Endothelial cell of umbilical vein (primary cell): ENCODE data around the gene SNU13. TPM values are rescaled to one million over a fixed set of nuclear protein-coding genes. Genes with fewer than 3 reads are reported as not detected.
"Not testable (repeated sequence)": the region's sequence is repeated elsewhere in the genome, so short reads cannot be mapped to it uniquely, and the experiment has no call there.

Source experiments
- BruUV-seq: library from RNA; stranded (reverse); fragments of 400-500 nt; replicated peaks from 2 replicates; lab custom pipeline; 2021; lab: Mats Ljungman, UMichigan
- CTCF ChIA-PET: fragments of 300-600, 350-600 bp; sonication (Branson Sonifier 250); formaldehyde crosslinking; loops from one replicate; lab custom pipeline; 2021; ENCODE audit warnings: antibody characterized with exemption, inconsistent platforms; lab: Charles Lee
- POLR2A ChIA-PET: fragments of 300-600, 350-600 bp; sonication (Branson Sonifier 250); formaldehyde crosslinking; loops from one replicate; lab custom pipeline; 2021; ENCODE audit warnings: antibody characterized with exemption, inconsistent platforms; lab: Charles Lee
- DNase-seq: peaks from one replicate; pipeline ENCODE4 v3.0.0-alpha.2; 2011; ENCODE audit warnings: low read depth, low spot score
- FAIRE-seq: peaks from 2 replicates; lab custom pipeline; 2011; peaks lifted over from hg19 to GRCh38; lab: Jason Lieb, UNC
- H2AFZ ChIP-seq: 2 replicates; pipeline ENCODE4 v1.6.0; 2012; ENCODE audit warnings: low read depth, low read length, control low read depth, inconsistent platforms
- H3K27ac ChIP-seq: 2 replicates; pipeline ENCODE4 v1.5.1; 2011; ENCODE audit warnings: low read depth, mild to moderate bottlenecking, control low read depth, low read length, moderate library complexity; ENCODE audit not compliant: insufficient read depth
- H3K27me3 ChIP-seq, 2 experiments: 2 replicates each; pipeline versions ENCODE4 v1.6.0 to v1.6.1; 2011; ENCODE audit warnings: low read length in 2 of 2, mixed read lengths in 1 of 2; ENCODE audit not compliant: control insufficient read depth in 2 of 2, insufficient read depth in 2 of 2
- H3K36me3 ChIP-seq, 2 experiments: 2 replicates in 1 of 2; 3 replicates in 1 of 2; pipeline ENCODE4 v1.5.1; 2011; ENCODE audit warnings: low read length in 2 of 2, mild to moderate bottlenecking in 1 of 2, moderate library complexity in 1 of 2; ENCODE audit not compliant: control insufficient read depth in 2 of 2, insufficient read depth in 2 of 2; ENCODE audit errors: extremely low read depth in 1 of 2
- H3K4me1 ChIP-seq: 3 replicates; pipeline ENCODE4 v1.5.1; 2011; ENCODE audit warnings: mild to moderate bottlenecking, low read length; ENCODE audit not compliant: control insufficient read depth, insufficient read depth; ENCODE audit errors: extremely low read depth
- H3K4me2 ChIP-seq: 2 replicates; pipeline ENCODE4 v1.6.1; 2011; ENCODE audit warnings: low read length, control low read depth, mixed read lengths; ENCODE audit not compliant: insufficient read depth
- H3K4me3 ChIP-seq, 3 experiments: fragments of 200-600 bp in 1 of 3; sonication (generic), shearing (Covaris generic) in 1 of 3; replicated peaks in 1 of 3; 2 replicates each; pipeline ENCODE4 v1.5.1; 2011 to 2016; ENCODE audit warnings: control low read depth in 3 of 3, low read length in 3 of 3, mild to moderate bottlenecking in 2 of 3, inconsistent platforms in 1 of 3, low read depth in 1 of 3, moderate library complexity in 1 of 3; ENCODE audit not compliant: insufficient read depth in 1 of 3
- H3K79me2 ChIP-seq: 2 replicates; pipeline ENCODE4 v1.6.0; 2012; ENCODE audit warnings: low read length, inconsistent platforms; ENCODE audit not compliant: control insufficient read depth, insufficient read depth
- H3K9ac ChIP-seq: replicated peaks from 2 replicates; pipeline ENCODE3; 2011; ENCODE audit warnings: low read length, control low read depth; ENCODE audit not compliant: insufficient read depth; ENCODE audit errors: extremely low read depth
- H3K9me1 ChIP-seq: replicated peaks from 3 replicates; pipeline ENCODE4 v1.6.0; 2011; ENCODE audit warnings: mild to moderate bottlenecking, low read length; ENCODE audit not compliant: control insufficient read depth, insufficient read depth; ENCODE audit errors: extremely low read depth
- H3K9me3 ChIP-seq: replicated peaks from 2 replicates; pipeline ENCODE4 v1.5.1; 2012; ENCODE audit warnings: low read length, inconsistent platforms; ENCODE audit not compliant: control insufficient read depth, insufficient read depth
- H4K20me1 ChIP-seq: replicated peaks from 2 replicates; pipeline ENCODE3; 2011; ENCODE audit warnings: mild to moderate bottlenecking, low read length; ENCODE audit not compliant: control insufficient read depth, insufficient read depth; ENCODE audit errors: extremely low read depth
- CTCF ChIP-seq, 2 donors: IDR thresholded peaks; 1 replicate in 1 of 2; 2 replicates in 1 of 2; pipeline ENCODE4 v1.5.1; 2011; ENCODE audit warnings: low read length in 2 of 2, mild to moderate bottlenecking in 2 of 2, moderate library complexity in 2 of 2, control low read depth in 1 of 2, inconsistent platforms in 1 of 2, low read depth in 1 of 2; ENCODE audit not compliant: insufficient read depth in 1 of 2; ENCODE audit errors: extremely low read depth in 1 of 2
- EZH2 ChIP-seq: IDR thresholded peaks from 2 replicates; pipeline ENCODE4 v1.6.1; 2012; ENCODE audit warnings: borderline replicate concordance, low read depth, mild to moderate bottlenecking, moderate library complexity, low read length, inconsistent platforms; ENCODE audit not compliant: severe bottlenecking
- FOS ChIP-seq: IDR thresholded peaks from 2 replicates; pipeline ENCODE4 v1.6.1; 2011; ENCODE audit warnings: mild to moderate bottlenecking, low read length, moderate library complexity, borderline replicate concordance; ENCODE audit not compliant: insufficient read depth
- GATA2 ChIP-seq: IDR thresholded peaks from 2 replicates; pipeline ENCODE4 v1.7.0; 2011; ENCODE audit warnings: low read depth, mild to moderate bottlenecking, moderate library complexity, mixed read lengths, low read length; ENCODE audit not compliant: insufficient read length, insufficient read depth
- JUN ChIP-seq: IDR thresholded peaks from 2 replicates; pipeline ENCODE4 v1.6.1; 2011; ENCODE audit warnings: borderline replicate concordance, low read depth; ENCODE audit not compliant: insufficient read length, insufficient read depth
- MAX ChIP-seq: IDR thresholded peaks from 2 replicates; pipeline ENCODE4 v1.6.1; 2011; ENCODE audit not compliant: insufficient read depth, insufficient read length
- MYC ChIP-seq: IDR thresholded peaks from one replicate; pipeline ENCODE4 v1.6.1; 2011; ENCODE audit warnings: mild to moderate bottlenecking, low read depth, low read length
- POLR2A ChIP-seq: IDR thresholded peaks from 2 replicates; pipeline ENCODE4 v1.6.1; 2012; ENCODE audit warnings: low read depth, mild to moderate bottlenecking, control low read depth, low read length
- POLR2AphosphoS5 ChIP-seq: IDR thresholded peaks from 2 replicates; pipeline ENCODE4 v1.6.1; 2012; ENCODE audit warnings: low read depth, mild to moderate bottlenecking, control low read depth, low read length, moderate library complexity; ENCODE audit not compliant: insufficient read depth
- dilution Hi-C: fragments of 300-500 bp; cut with MboI; formaldehyde crosslinking; loops from one replicate; pipeline ENCODE4 v1.15.0; 2019; ENCODE audit warnings: low sequenced_read_pairs; ENCODE audit not compliant: extremely low pct_ligation_motif_present
- intact Hi-C: fragments of 100-400 bp; cut with micrococcal nuclease; formaldehyde crosslinking; loops from one replicate; pipeline ENCODE4 v1.10.0; 2022
- polyA plus RNA-seq, 4 experiments: library from polyadenylated mRNA; depleted of rRNA in 3 of 4; stranded (reverse) in 3 of 4; unstranded in 1 of 4; fragments of >200 nt; gene quantifications; 2 replicates each; pipeline versions ENCODE4 v1.2.1 to v1.2.3, GENCODE V29; 2011 to 2012; ENCODE audit warnings: missing spikeins in 1 of 4
- total RNA-seq: library from RNA; stranded (reverse); gene quantifications from 2 replicates; pipeline ENCODE4 v1.2.3, GENCODE V29; 2021

The SNU13 gene
- total and polyA plus RNA-seq, 2 donors (not counting 3 experiments of a cell fraction or from before 2014, with no cell fraction given), result 138 to 194 TPM

GRCh38 chr22:41664490-41664889 lies 24.2 kb downstream of the SNU13 start:
- no TSS peak for BruUV-seq
- Histone ChIP-seq H4K20me1 (no peaks in the 10 kb centered on the region), H3K4me1 (peaks cover 14% of the 10 kb centered on the region), H3K27me3 (no peaks in the 10 kb centered on the region), H3K36me3 (peaks cover 23 to 36% of the 10 kb centered on the region in 2 experiments), H3K4me3 (no peak overlapping the region), H3K9me3 (no peaks in the 10 kb centered on the region), H3K9ac (no peak overlapping the region), H3K4me2 (no peak overlapping the region), H3K27ac (no peak overlapping the region), H3K79me2 (no peaks in the 10 kb centered on the region), H2AFZ (no peak overlapping the region), H3K9me1 (no peaks in the 10 kb centered on the region)
- DNase-seq, result no peak
- dilution Hi-C loops (no loop called here), intact Hi-C loops (no loop called here)
- POLR2A ChIA-PET, result interaction anchor here (1.2 kb wide), 1 partner anchor 24 kb away, joined by 3 read pairs; the partner anchor contains the start of gene SNU13
- FAIRE-seq, result no peak
- CTCF ChIA-PET, result interaction anchor here (1.3 to 1.6 kb wide), 3 partner anchors 14 to 277 kb away, joined by 3 to 8 read pairs (median 4); no protein-coding TSS in a partner anchor
- TF ChIP-seq JUN (no peak), POLR2AphosphoS5 (no peak), MAX (no peak), POLR2A (no peak), EZH2 (no peak), GATA2 (no peak), MYC (no peak), CTCF (IDR thresholded peaks at IDR 0.05; ENCODE audit: extremely low read depth in 1 of 2, insufficient read depth in 1 of 2, low read depth in 1 of 2, low read length in 2 of 2) (no peak), FOS (no peak)

- dilution Hi-C loops, FAIRE-seq, H3K9ac ChIP-seq, H3K9me3 ChIP-seq, H3K4me2 ChIP-seq, DNase-seq, H3K79me2 ChIP-seq, H3K4me3 ChIP-seq, BruUV-seq, intact Hi-C loops, H2AFZ ChIP-seq, H3K27ac ChIP-seq, H3K9me1 ChIP-seq, H3K27me3 ChIP-seq, H4K20me1 ChIP-seq: not testable (repeated sequence)
- ChIA-PET CTCF (interaction anchor here (0.8 to 1.6 kb wide), 4 partner anchors 9 to 277 kb away, joined by 3 to 8 read pairs (median 4); no protein-coding TSS in a partner anchor), POLR2A (interaction anchor here (1.2 kb wide), 1 partner anchor 25 kb away, joined by 3 read pairs; the partner anchor contains the start of gene SNU13)
- peaks cover 23 to 36% of the 10 kb centered on the region in 2 experiments for H3K36me3 ChIP-seq
- H3K4me1 ChIP-seq, result peaks cover 10% of the 10 kb centered on the region
These were observed 25.1 kb downstream of the SNU13 start for GRCh38 chr22:41663594-41663993.
